Measurements from ENCODE around the gene GCH1.

GRCh38 chr14:54829486-54830224 is 73.0 kb downstream of the GCH1 start:
- TF ChIP-seq CTCF (IDR thresholded peaks at IDR 0.05) = no peak
- TF ChIP-seq EP300 (IDR thresholded peaks at IDR 0.05) = no peak

All from tibial nerve (tissue), 4 donors.